Measurements from ENCODE around the gene SPATS2.

DNA sequence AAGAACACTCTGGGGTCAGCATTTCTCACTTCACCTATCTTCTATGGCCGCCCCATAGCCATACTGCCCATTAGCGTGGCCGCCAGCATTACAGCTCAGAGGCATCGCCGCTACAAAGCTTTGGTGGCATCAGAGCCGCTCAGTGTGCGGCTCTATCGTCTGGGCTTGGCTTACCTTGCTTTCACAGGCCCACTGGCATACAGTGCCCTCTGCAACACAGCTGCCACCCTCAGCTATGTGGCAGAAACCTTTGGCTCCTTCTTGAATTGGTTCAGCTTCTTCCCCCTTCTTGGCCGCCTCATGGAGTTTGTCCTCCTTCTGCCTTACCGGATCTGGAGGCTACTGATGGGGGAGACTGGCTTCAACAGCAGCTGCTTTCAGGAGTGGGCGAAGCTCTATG lies 18.0 kb upstream of the SPATS2 start:
- TF ChIP-seq SP1 (IDR thresholded peaks at IDR 0.05) (no peak), FOXA1 (IDR thresholded peaks at IDR 0.05) (no peak), FOXM1 (IDR thresholded peaks at IDR 0.05; ENCODE audit: borderline replicate concordance) (no peak), ELF4 (IDR thresholded peaks at IDR 0.05) (no peak), ZNF384 (IDR thresholded peaks at IDR 0.05) (no peak), NFRKB (IDR thresholded peaks at IDR 0.05) (no peak), SUZ12 (IDR thresholded peaks at IDR 0.05) (no peak), FOXK2 (IDR thresholded peaks at IDR 0.05) (no peak), BHLHE40 (IDR thresholded peaks at IDR 0.05; ENCODE audit: borderline replicate concordance) (no peak), TARDBP (IDR thresholded peaks at IDR 0.05) (no peak), ARNT (IDR thresholded peaks at IDR 0.05) (no peak), HDGF (IDR thresholded peaks at IDR 0.05; ENCODE audit: borderline replicate concordance) (no peak), CTBP1 (IDR thresholded peaks at IDR 0.05; ENCODE audit: borderline replicate concordance) (no peak)
- TF ChIP-seq, protein P1, sequence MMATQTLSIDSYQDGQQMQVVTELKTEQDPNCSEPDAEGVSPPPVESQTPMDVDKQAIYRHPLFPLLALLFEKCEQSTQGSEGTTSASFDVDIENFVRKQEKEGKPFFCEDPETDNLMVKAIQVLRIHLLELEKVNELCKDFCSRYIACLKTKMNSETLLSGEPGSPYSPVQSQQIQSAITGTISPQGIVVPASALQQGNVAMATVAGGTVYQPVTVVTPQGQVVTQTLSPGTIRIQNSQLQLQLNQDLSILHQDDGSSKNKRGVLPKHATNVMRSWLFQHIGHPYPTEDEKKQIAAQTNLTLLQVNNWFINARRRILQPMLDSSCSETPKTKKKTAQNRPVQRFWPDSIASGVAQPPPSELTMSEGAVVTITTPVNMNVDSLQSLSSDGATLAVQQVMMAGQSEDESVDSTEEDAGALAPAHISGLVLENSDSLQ (IDR thresholded peaks at IDR 0.05) = no peak

Measured in HEK293T (cell line).